Heart left ventricle (tissue), 16 donors: ENCODE measurements around the gene MACROH2A2. TPM values are rescaled to one million over a fixed set of nuclear protein-coding genes. Genes with fewer than 3 reads are reported as not detected.
"Not testable (repeated sequence)": the region's sequence is repeated elsewhere in the genome, so short reads cannot be mapped to it uniquely, and the experiment has no call there.

Source experiments
- ATAC-seq, 4 donors: fragments of 200-7000 bp; cut with Tn5 transposase; one replicate each; pipeline ENCODE4 v1.9.1; 2020 to 2022; ENCODE audit warnings: moderate library complexity in 4 of 4, mild to moderate bottlenecking in 3 of 4, moderate number of reproducible peaks in 1 of 4
- DNase-seq, 5 donors: peaks; one replicate each; pipeline ENCODE4 v3.0.0-alpha.2; 2020
- H3K27ac ChIP-seq, 12 donors: fragments of 200-600 bp; sonication (generic) in 4 of 12; one replicate each; pipeline versions ENCODE4 v1.5.0 to v1.8.0; 2016 to 2022; ENCODE audit warnings: mild to moderate bottlenecking in 2 of 12
- H3K27me3 ChIP-seq, 9 donors: fragments of 200-600 bp; sonication (generic) in 2 of 9; one replicate each; pipeline versions ENCODE4 v1.5.1 to v1.8.0; 2016 to 2022; ENCODE audit warnings: mild to moderate bottlenecking in 3 of 9
- H3K36me3 ChIP-seq, 9 donors: fragments of 200-600 bp; sonication (generic) in 2 of 9; one replicate each; pipeline versions ENCODE4 v1.5.0 to v1.8.0; 2018 to 2022; ENCODE audit warnings: mild to moderate bottlenecking in 2 of 9
- H3K4me1 ChIP-seq, 12 donors: fragments of 200-600 bp; sonication (generic) in 4 of 12; one replicate each; pipeline versions ENCODE4 v1.5.0 to v1.8.0; 2016 to 2022; ENCODE audit warnings: mild to moderate bottlenecking in 3 of 12
- H3K4me3 ChIP-seq, 12 donors: fragments of 200-600 bp; sonication (generic) in 4 of 12; one replicate each; pipeline versions ENCODE4 v1.5.0 to v1.8.0; 2017 to 2022; ENCODE audit warnings: mild to moderate bottlenecking in 9 of 12, moderate library complexity in 4 of 12
- H3K9me3 ChIP-seq, 12 donors: fragments of 200-600 bp; sonication (generic) in 4 of 12; one replicate each; pipeline versions ENCODE4 v1.5.0 to v1.8.0; 2016 to 2022; ENCODE audit warnings: mild to moderate bottlenecking in 1 of 12
- CTCF ChIP-seq, 12 donors: fragments of 200-600 bp; sonication (generic) in 4 of 12; IDR thresholded peaks; one replicate each; pipeline versions ENCODE4 v1.5.0 to v1.8.0; 2018 to 2022; ENCODE audit warnings: antibody characterized with exemption in 12 of 12, mild to moderate bottlenecking in 5 of 12
- POLR2A ChIP-seq, 2 donors: fragments of 450-650 bp; IDR thresholded peaks; one replicate each; pipeline ENCODE4 v1.6.1; 2017; ENCODE audit warnings: antibody characterized with exemption in 2 of 2, mild to moderate bottlenecking in 2 of 2, moderate library complexity in 2 of 2
- WGBS, 4 donors: extraction: QIAGEN DNeasy Blood & Tissue Kit in 2 of 4; methylation state at CpG; one replicate each; pipeline versions ENCODE4 v1.1.5 to v1.1.7; 2013 to 2018; 5-methylcytosine and 5-hydroxymethylcytosine counted together
- intact Hi-C, 10 donors: fragments of 100-400 bp; cut with DNase I; formaldehyde crosslinking; loops; one replicate each; pipeline versions ENCODE4 v1.11.1 to v1.14.2; 2022
- polyA plus RNA-seq, 2 donors: library from polyadenylated mRNA; stranded (reverse); fragments of 200-250 nt; gene quantifications; one replicate each; pipeline ENCODE4 v1.2.3, GENCODE V29; 2013
- total RNA-seq, 9 donors: library from RNA; depleted of rRNA in 2 of 9; stranded (reverse); fragments of >200 nt in 2 of 9; fragmentation: NEBNext Ultra II Directional in 3 of 9; extraction: Animal tissue kit (Norgen Biotek cat#: 25700) in 3 of 9; gene quantifications; one replicate each; pipeline versions ENCODE4 v1.1.0 to v1.2.4, GENCODE V29; 2016 to 2023
- donor health status: ischemic (EF 13 %, LVEDD 7.1; RV severe dilation, severe dysfunction).
- donor health status: healthy with polysubstance abuse.
- donor health status: DM: no; HTN: yes; CAD: no.
- donor health status: DM: no; HTN: no; CAD: no.
- donor health status: ischemic (EF 25% LVEDD 6.9; RV normal size, moderate dysfunction).
- donor health status: ischemic (EF 25% LVEDD 5.7; RV mildly dilated, moderate dysfunction).
- donor health status: healthy.
- donor health status: DM: yes; HTN: yes; CAD: no.
- donor health status: ischemic (EF 35%, LVEDD 5.7; RV mildly dilated, moderate dysfunction).
- donor health status: nonischemic (EF 11% LVEDD 7.7; RV severe dilation, severe dysfunction).
- donor health status: DM: yes; HTN: yes; CAD: no.
- donor health status: PGD.
- donor health status: ischemic (EF 29% LVEDD 5.4; RV normal size, mild dysfunction).
- donor health status: nonischemic (EF 23%, LVEDD 6.1; RV moderate dilation, normal function).

The MACROH2A2 gene
- total and polyA plus RNA-seq, 11 donors: 11.8 to 21.3 (median 13.3) TPM

GRCh38 chr10:70122742-70123141, 70.1 kb downstream of the MACROH2A2 start:
- intact Hi-C loops: no loop called here
- TF ChIP-seq POLR2A (IDR thresholded peaks at IDR 0.05): no peak
- no peak for TF ChIP-seq CTCF (IDR thresholded peaks at IDR 0.05)
- DNase-seq: no peak
- no peak overlapping the region for H3K27ac ChIP-seq
- no peaks in the 10 kb centered on the region for H3K27me3 ChIP-seq
- no peak for ATAC-seq
- no peak overlapping the region for H3K4me3 ChIP-seq
- H3K4me1 ChIP-seq: peaks cover 0 to 8% (median 0%) of the 10 kb centered on the region in 12 donors
- H3K9me3 ChIP-seq: no peaks in the 10 kb centered on the region
- 93 to 96% (median 94%) methylated on average over 5 of the region's 5 CpGs for WGBS, 4 donors
- peaks cover 0 to 50% (median 43%) of the 10 kb centered on the region in 9 donors for H3K36me3 ChIP-seq

GRCh38 chr10:70123166-70123565, 70.5 kb downstream of the MACROH2A2 start:
- H3K27me3 ChIP-seq, H3K4me3 ChIP-seq, DNase-seq, H3K4me1 ChIP-seq, H3K9me3 ChIP-seq, ATAC-seq, intact Hi-C loops, H3K27ac ChIP-seq: not testable (repeated sequence)
- 93 to 97% (median 95%) methylated on average over 7 to 9 of the region's 9 CpGs for WGBS, 4 donors
- peaks cover 0 to 47% (median 39%) of the 10 kb centered on the region in 9 donors for H3K36me3 ChIP-seq

- intact Hi-C loops: no loop called here
- TF ChIP-seq CTCF (IDR thresholded peaks at IDR 0.05) (no peak), POLR2A (IDR thresholded peaks at IDR 0.05) (no peak)
- no peaks in the 10 kb centered on the region for H3K27me3 ChIP-seq
- DNase-seq (no peak), ATAC-seq (no peak)
- H3K36me3 ChIP-seq: peaks cover 0 to 47% (median 35%) of the 10 kb centered on the region in 9 donors
- 88 to 93% (median 91%) methylated on average over 8 to 10 of the region's 10 CpGs for WGBS, 4 donors
- H3K4me1 ChIP-seq: peaks cover 0 to 8% (median 0%) of the 10 kb centered on the region in 12 donors
- H3K27ac ChIP-seq: no peak overlapping the region
- no peak overlapping the region for H3K4me3 ChIP-seq
- H3K9me3 ChIP-seq: no peaks in the 10 kb centered on the region
Measured at GRCh38 chr10:70123817-70124216, 71.2 kb downstream of the MACROH2A2 start.

- Histone ChIP-seq H3K4me3 (no peak overlapping the region), H3K9me3 (no peaks in the 10 kb centered on the region), H3K27ac (no peak overlapping the region), H3K4me1 (peaks cover 0 to 8% (median 0%) of the 10 kb centered on the region in 12 donors), H3K36me3 (peaks cover 0 to 42% (median 31%) of the 10 kb centered on the region in 9 donors), H3K27me3 (no peaks in the 10 kb centered on the region)
- DNase-seq (no peak), ATAC-seq (no peak)
- TF ChIP-seq CTCF (IDR thresholded peaks at IDR 0.05): no peak
- intact Hi-C loops: no loop called here
- 98 to 100% (median 99%) methylated on average over 1 of the region's 1 CpG for WGBS, 4 donors
Measured at GRCh38 chr10:70124415-70124814, 71.8 kb downstream of the MACROH2A2 start.

GRCh38 chr10:70124918-70125317, 72.3 kb downstream of the MACROH2A2 start:
- H3K36me3 ChIP-seq: peaks cover 0 to 37% (median 26%) of the 10 kb centered on the region in 9 donors
- WGBS, 4 donors: 92 to 98% (median 95%) methylated on average over 3 of the region's 3 CpGs
- no peak overlapping the region for H3K27ac ChIP-seq
- H3K9me3 ChIP-seq: no peaks in the 10 kb centered on the region
- DNase-seq (no peak), ATAC-seq (no peak)
- no peak overlapping the region for H3K4me3 ChIP-seq
- TF ChIP-seq POLR2A (IDR thresholded peaks at IDR 0.05) (no peak), CTCF (IDR thresholded peaks at IDR 0.05) (no peak)
- H3K27me3 ChIP-seq: no peaks in the 10 kb centered on the region
- intact Hi-C loops: no loop called here
- peaks cover 0 to 3% (median 0%) of the 10 kb centered on the region in 12 donors for H3K4me1 ChIP-seq
